H1 (cell line): ENCODE data around the gene ELMO1. TPM values are rescaled to one million over a fixed set of nuclear protein-coding genes. Genes with fewer than 3 reads are reported as not detected.

Source experiments
- CTCF ChIA-PET: fragments of 300-600 bp; sonication (Branson Sonifier 250); formaldehyde crosslinking; loops from one replicate; lab custom pipeline; 2021; ENCODE audit not compliant: partially characterized antibody; lab: Charles Lee
- POLR2A ChIA-PET: fragments of 300-600 bp; sonication (Branson Sonifier 250); formaldehyde crosslinking; loops from one replicate; lab custom pipeline; 2021; ENCODE audit warnings: inconsistent platforms; ENCODE audit not compliant: partially characterized antibody; lab: Charles Lee
- DNase-seq, 2 experiments: peaks; one replicate each; pipeline versions ENCODE4 v3.0.0 to v3.0.0-alpha.2; 2010 to 2022; ENCODE audit warnings: low spot score in 2 of 2, low read depth in 1 of 2, mixed read lengths in 1 of 2
- FAIRE-seq: peaks from 2 replicates; lab custom pipeline; 2011; peaks lifted over from hg19 to GRCh38; lab: Jason Lieb, UNC
- H2AFZ ChIP-seq: 2 replicates; pipeline ENCODE4 v1.8.1; 2012; ENCODE audit warnings: low read length, inconsistent platforms
- H2AK5ac ChIP-seq: 2 replicates; pipeline ENCODE4 v1.6.1; 2013; ENCODE audit warnings: low read depth, low read length
- H2BK120ac ChIP-seq: replicated peaks from 2 replicates; pipeline ENCODE3; 2013; ENCODE audit warnings: low read depth, low read length, inconsistent platforms
- H2BK12ac ChIP-seq: 2 replicates; pipeline ENCODE4 v1.6.1; 2013; ENCODE audit warnings: low read depth, low read length
- H2BK15ac ChIP-seq: 2 replicates; pipeline ENCODE4 v1.6.1; 2013; ENCODE audit warnings: low read length
- H2BK20ac ChIP-seq: 2 replicates; pipeline ENCODE4 v1.6.1; 2013; ENCODE audit warnings: low read length
- H2BK5ac ChIP-seq: 2 replicates; pipeline ENCODE4 v1.6.1; 2013; ENCODE audit warnings: low read depth, low read length
- H3K14ac ChIP-seq: 2 replicates; pipeline ENCODE4 v1.6.1; 2013; ENCODE audit warnings: inconsistent platforms; ENCODE audit not compliant: insufficient read length
- H3K18ac ChIP-seq: 2 replicates; pipeline ENCODE4 v1.6.1; 2013; ENCODE audit warnings: low read length; ENCODE audit errors: extremely low read depth
- H3K23ac ChIP-seq: 2 replicates; pipeline ENCODE4 v1.6.1; 2013; ENCODE audit warnings: inconsistent platforms; ENCODE audit not compliant: insufficient read length
- H3K23me2 ChIP-seq: 2 replicates; pipeline ENCODE4 v1.6.1; 2013; ENCODE audit warnings: low read depth, low read length
- H3K27ac ChIP-seq: 2 replicates; pipeline ENCODE4 v1.6.1; 2011; ENCODE audit warnings: low read depth, low read length, inconsistent platforms
- H3K27me3 ChIP-seq, 4 experiments: replicated peaks in 1 of 4; 1 replicate in 1 of 4; 2 replicates in 3 of 4; pipeline versions ENCODE4 v1.6.1 to v1.8.1; 2011 to 2013; ENCODE audit warnings: low read length in 3 of 4, mild to moderate bottlenecking in 3 of 4, inconsistent platforms in 2 of 4, mixed read lengths in 2 of 4, moderate library complexity in 1 of 4; ENCODE audit not compliant: control insufficient read depth in 3 of 4, insufficient read depth in 3 of 4; ENCODE audit errors: extremely low read depth in 1 of 4
- H3K36me3 ChIP-seq, 4 experiments: 2 replicates each; pipeline versions ENCODE4 v1.6.1 to v1.8.1; 2011 to 2013; ENCODE audit warnings: mild to moderate bottlenecking in 4 of 4, low read length in 3 of 4, moderate library complexity in 2 of 4, control low read depth in 1 of 4, inconsistent platforms in 1 of 4; ENCODE audit not compliant: insufficient read depth in 4 of 4, control insufficient read depth in 2 of 4
- H3K4ac ChIP-seq: replicated peaks from 2 replicates; pipeline ENCODE3; 2013; ENCODE audit warnings: low read length, low read depth, mixed read lengths, inconsistent platforms; ENCODE audit not compliant: insufficient read length
- H3K4me1 ChIP-seq, 4 experiments: replicated peaks in 1 of 4; 1 replicate in 1 of 4; 2 replicates in 3 of 4; pipeline versions ENCODE4 v1.6.1 to v1.8.1; 2011 to 2013; ENCODE audit warnings: low read length in 3 of 4, inconsistent platforms in 2 of 4, mixed read lengths in 1 of 4; ENCODE audit not compliant: insufficient read depth in 4 of 4, control insufficient read depth in 3 of 4
- H3K4me2 ChIP-seq, 2 experiments: 2 replicates each; pipeline versions ENCODE4 v1.6.1 to v1.8.1; 2011 to 2013; ENCODE audit warnings: low read depth in 2 of 2, low read length in 2 of 2, control low read depth in 1 of 2, inconsistent platforms in 1 of 2, mild to moderate bottlenecking in 1 of 2; ENCODE audit not compliant: insufficient read depth in 1 of 2
- H3K4me3 ChIP-seq, 4 experiments: fragments of 200-600, 300-600 bp in 1 of 4; sonication (generic), shearing (Covaris generic), sonication (Bioruptor Twin) in 1 of 4; 2 replicates each; pipeline versions ENCODE4 v1.5.1 to v1.8.1; 2011 to 2016; ENCODE audit warnings: low read length in 4 of 4, low read depth in 3 of 4, control low read depth in 2 of 4, inconsistent platforms in 2 of 4, mild to moderate bottlenecking in 2 of 4, mixed read lengths in 1 of 4, moderate library complexity in 1 of 4; ENCODE audit not compliant: insufficient read depth in 2 of 4; ENCODE audit errors: extremely low read depth in 1 of 4
- H3K56ac ChIP-seq: replicated peaks from 2 replicates; pipeline ENCODE3; 2013; ENCODE audit warnings: low read depth, mild to moderate bottlenecking, mixed read lengths, low read length, inconsistent platforms; ENCODE audit not compliant: insufficient read length
- H3K79me1 ChIP-seq: 2 replicates; pipeline ENCODE4 v1.6.1; 2013; ENCODE audit warnings: low read depth, low read length, control low read depth
- H3K79me2 ChIP-seq, 2 experiments: 2 replicates each; pipeline versions ENCODE4 v1.6.1 to v1.8.1; 2012 to 2013; ENCODE audit warnings: low read length in 2 of 2, mild to moderate bottlenecking in 2 of 2, inconsistent platforms in 1 of 2; ENCODE audit not compliant: insufficient read depth in 2 of 2, control insufficient read depth in 1 of 2
- H3K9ac ChIP-seq, 4 experiments: replicated peaks in 1 of 4; 1 replicate in 1 of 4; 2 replicates in 3 of 4; pipeline versions ENCODE4 v1.6.1 to v1.8.1; 2011 to 2013; ENCODE audit warnings: low read depth in 3 of 4, low read length in 3 of 4, control low read depth in 2 of 4, mild to moderate bottlenecking in 2 of 4, moderate library complexity in 2 of 4, inconsistent platforms in 1 of 4; ENCODE audit errors: extremely low read depth in 1 of 4
- H3K9me3 ChIP-seq, 2 experiments: 2 replicates each; pipeline versions ENCODE4 v1.6.1 to v1.8.1; 2012 to 2013; ENCODE audit warnings: mild to moderate bottlenecking in 2 of 2, moderate library complexity in 2 of 2, control low read depth in 1 of 2, inconsistent platforms in 1 of 2, low read depth in 1 of 2, low read length in 1 of 2, mixed read lengths in 1 of 2; ENCODE audit not compliant: insufficient read depth in 2 of 2
- H4K20me1 ChIP-seq, 2 experiments: replicated peaks in 1 of 2; 2 replicates each; pipeline versions ENCODE3 to v1.8.1; 2011 to 2013; ENCODE audit warnings: inconsistent platforms in 2 of 2, low read length in 2 of 2, mild to moderate bottlenecking in 1 of 2; ENCODE audit not compliant: insufficient read depth in 2 of 2, control insufficient read depth in 1 of 2
- H4K5ac ChIP-seq: 2 replicates; pipeline ENCODE4 v1.6.1; 2013; ENCODE audit warnings: low read length, low read depth, mixed read lengths, inconsistent platforms; ENCODE audit not compliant: insufficient read length
- H4K8ac ChIP-seq: 2 replicates; pipeline ENCODE4 v1.8.0; 2013; ENCODE audit warnings: mild to moderate bottlenecking, moderate library complexity, low read length, inconsistent platforms; ENCODE audit not compliant: insufficient read depth; ENCODE audit errors: extremely low read depth
- H4K91ac ChIP-seq: replicated peaks from 2 replicates; pipeline ENCODE3; 2013; ENCODE audit warnings: low read length, mixed read lengths, inconsistent platforms; ENCODE audit not compliant: insufficient read length
- CBX8 ChIP-seq: fragments of 300-800, 300-1000 bp; sonication (generic); IDR thresholded peaks from 2 replicates; pipeline ENCODE4 v1.7.1; 2016; ENCODE audit warnings: low read depth, low read length, borderline replicate concordance
- CHD1 ChIP-seq: IDR thresholded peaks from 2 replicates; pipeline ENCODE4 v1.6.1; 2012; ENCODE audit warnings: low read depth, low read length, improper control_type of control experiment
- CREB1 ChIP-seq: IDR thresholded peaks from 2 replicates; pipeline ENCODE4 v1.6.1; 2012; ENCODE audit warnings: inconsistent platforms
- EGR1 ChIP-seq: IDR thresholded peaks from 2 replicates; pipeline ENCODE4 v1.6.1; 2011; ENCODE audit warnings: low read depth, low read length, borderline replicate concordance
- EP300 ChIP-seq, 2 experiments: IDR thresholded peaks; 1 replicate in 1 of 2; 2 replicates in 1 of 2; pipeline ENCODE4 v1.6.1; 2011 to 2012; ENCODE audit warnings: low read depth in 2 of 2, low read length in 2 of 2, mild to moderate bottlenecking in 2 of 2, borderline replicate concordance in 1 of 2, inconsistent platforms in 1 of 2, moderate library complexity in 1 of 2
- EZH2 ChIP-seq: fragments of 200-600 bp; sonication (generic); IDR thresholded peaks from 2 replicates; pipeline ENCODE4 v1.7.1; 2012; ENCODE audit warnings: low read depth, mild to moderate bottlenecking, moderate library complexity, low read length, inconsistent platforms; ENCODE audit not compliant: severe bottlenecking
- NRF1 ChIP-seq: IDR thresholded peaks from 2 replicates; pipeline ENCODE4 v1.6.1; 2011; ENCODE audit warnings: mild to moderate bottlenecking, low read depth, low read length, improper control_type of control experiment
- SAP30 ChIP-seq: fragments of 300-600 bp; sonication (generic); IDR thresholded peaks from 2 replicates; pipeline ENCODE4 v1.7.1; 2012; ENCODE audit warnings: low read length, moderate library complexity, mild to moderate bottlenecking, inconsistent platforms; ENCODE audit not compliant: insufficient read depth, insufficient replicate concordance
- TAF1 ChIP-seq: IDR thresholded peaks from 2 replicates; pipeline ENCODE4 v1.6.1; 2011; ENCODE audit warnings: mild to moderate bottlenecking, low read depth, low read length
- TAF7 ChIP-seq: optimal IDR thresholded peaks from 2 replicates; pipeline ENCODE3; 2011; ENCODE audit warnings: low read depth, mild to moderate bottlenecking, inconsistent platforms, low read length, moderate library complexity, borderline replicate concordance
- WGBS, 2 experiments: shearing (Covaris generic) in 1 of 2; methylation state at CpG; one replicate each; pipeline versions ENCODE4 v1.1.6 to v1.1.7; 2013 to 2015; ENCODE audit warnings: low lambda C conversion rate in 2 of 2, mixed read lengths in 2 of 2, inconsistent platforms in 1 of 2, low coverage in 1 of 2, missing lambda C conversion rate in 1 of 2; ENCODE audit not compliant: insufficient replicate concordance in 2 of 2, insufficient coverage in 1 of 2, insufficient read length in 1 of 2; ENCODE audit errors: extremely low coverage in 1 of 2, missing lambda C conversion rate in 1 of 2; 5-methylcytosine and 5-hydroxymethylcytosine counted together
- polyA plus RNA-seq, 7 experiments: library from polyadenylated mRNA; depleted of rRNA in 3 of 7; stranded (reverse) in 5 of 7; unstranded in 2 of 7; fragments of >200 nt in 5 of 7; fragments of 200-250 nt in 2 of 7; gene quantifications; 1 replicate in 5 of 7; 2 replicates in 1 of 7; 4 replicates in 1 of 7; pipeline versions ENCODE4 v1.2.1 to v1.2.3, GENCODE V29; 2011 to 2013; ENCODE audit warnings: missing spikeins in 2 of 7, mixed read lengths in 2 of 7
- total RNA-seq: library from RNA; stranded (reverse); fragmentation: NEBNext Ultra II Directional; extraction: Animal tissue kit (Norgen Biotek cat#: 25700); gene quantifications from 2 replicates; pipeline ENCODE4 v1.2.1, GENCODE V29; 2021
- TF ChIP-seq, protein P1 (sequence below): IDR thresholded peaks from 2 replicates; pipeline ENCODE4 v1.6.1; 2012; ENCODE audit warnings: low read length, inconsistent platforms

The ELMO1 gene
- total and polyA plus RNA-seq, 2 of the 8 experiments (the other 6 are each of a cell fraction or from before 2014, with no cell fraction given) = 18.4 to 21.0 TPM

DNA sequence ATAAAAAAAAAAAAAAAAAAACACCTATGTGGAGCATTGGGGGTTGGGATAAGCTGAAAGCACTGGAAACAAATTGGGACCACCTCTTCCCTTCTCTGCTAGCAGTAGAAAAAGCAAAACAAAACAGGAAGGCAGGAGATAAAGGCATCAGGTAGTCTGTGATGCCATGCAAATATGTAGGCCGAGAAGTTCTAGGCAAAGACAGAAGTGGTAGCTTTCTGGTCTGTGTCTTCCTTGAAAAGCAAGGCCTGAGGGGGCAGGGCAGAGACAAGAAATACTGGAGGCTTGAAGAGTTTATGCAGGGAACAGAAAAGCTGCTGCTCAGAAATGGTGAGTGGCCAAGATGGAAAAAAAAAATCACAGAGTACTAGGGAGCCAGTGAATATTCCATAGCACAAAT lies 111.1 kb downstream of the ELMO1 start:
- H3K23me2 ChIP-seq = no peaks in the 10 kb centered on the region
- no peak overlapping the region for H2BK20ac ChIP-seq
- peaks cover 0 to 2% (median under 1%) of the 10 kb centered on the region in 4 experiments; a peak in 2 of 8 replicates for H3K36me3 ChIP-seq
- no peaks in the 10 kb centered on the region; a peak in 1 of 7 replicates for H3K4me1 ChIP-seq
- ChIA-PET POLR2A (no interaction called here), CTCF (interaction anchor here (0.9 to 2.6 kb wide), 2 partner anchors 53 to 102 kb away, joined by 4 to 9 read pairs; no protein-coding TSS in a partner anchor)
- no peaks in the 10 kb centered on the region for H3K27me3 ChIP-seq
- no peak overlapping the region for H3K4me2 ChIP-seq
- H4K5ac ChIP-seq = no peak overlapping the region
- no peak overlapping the region for H2AFZ ChIP-seq
- H4K20me1 ChIP-seq = no peaks in the 10 kb centered on the region
- no peaks in the 10 kb centered on the region for H3K9me3 ChIP-seq
- H3K56ac ChIP-seq = no peak overlapping the region
- H2BK120ac ChIP-seq = no peak overlapping the region
- H3K23ac ChIP-seq = no peak overlapping the region
- no peak overlapping the region for H3K9ac ChIP-seq
- H2BK15ac ChIP-seq = no peak overlapping the region
- no peaks in the 10 kb centered on the region for H3K79me1 ChIP-seq
- no peak overlapping the region for H3K27ac ChIP-seq
- 0 out of 4 replicates have a peak, but pooled peaks cover 0 to 2% of the 10 kb centered on the region in 2 experiments for H3K79me2 ChIP-seq
- FAIRE-seq (peak; percentile 19), DNase-seq (no peak)
- no peak overlapping the region for H3K14ac ChIP-seq
- no peak overlapping the region for H2BK12ac ChIP-seq
- no peak overlapping the region for H3K4me3 ChIP-seq
- no peak for TF ChIP-seq CHD1
- TF ChIP-seq, protein P1, sequence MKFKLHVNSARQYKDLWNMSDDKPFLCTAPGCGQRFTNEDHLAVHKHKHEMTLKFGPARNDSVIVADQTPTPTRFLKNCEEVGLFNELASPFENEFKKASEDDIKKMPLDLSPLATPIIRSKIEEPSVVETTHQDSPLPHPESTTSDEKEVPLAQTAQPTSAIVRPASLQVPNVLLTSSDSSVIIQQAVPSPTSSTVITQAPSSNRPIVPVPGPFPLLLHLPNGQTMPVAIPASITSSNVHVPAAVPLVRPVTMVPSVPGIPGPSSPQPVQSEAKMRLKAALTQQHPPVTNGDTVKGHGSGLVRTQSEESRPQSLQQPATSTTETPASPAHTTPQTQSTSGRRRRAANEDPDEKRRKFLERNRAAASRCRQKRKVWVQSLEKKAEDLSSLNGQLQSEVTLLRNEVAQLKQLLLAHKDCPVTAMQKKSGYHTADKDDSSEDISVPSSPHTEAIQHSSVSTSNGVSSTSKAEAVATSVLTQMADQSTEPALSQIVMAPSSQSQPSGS = no peak
- TF ChIP-seq EP300 (IDR thresholded peaks at IDR 0.05; ENCODE audit: borderline replicate concordance in 1 of 2, low read depth in 2 of 2, low read length in 2 of 2) = no peak
- no peak for TF ChIP-seq CBX8
- no peak for TF ChIP-seq EGR1
- TF ChIP-seq EZH2 = no peak
- TF ChIP-seq TAF1 = no peak
- no peak for TF ChIP-seq SAP30
- TF ChIP-seq TAF7 = no peak
- no peak for TF ChIP-seq CREB1
- TF ChIP-seq NRF1 = no peak
- 100% methylated on average over 1 of the region's 1 CpG; no CpG with 5 or more reads in 1 of the 2 experiments for WGBS, 2 experiments
- H2BK5ac ChIP-seq = no peak overlapping the region
- H4K91ac ChIP-seq = no peak overlapping the region
- H3K4ac ChIP-seq = no peak overlapping the region
- no peak overlapping the region for H3K18ac ChIP-seq
- H4K8ac ChIP-seq = no peak overlapping the region
- no peak overlapping the region for H2AK5ac ChIP-seq
